ENCODE results near the gene EHHADH. TPM values are rescaled to one million over a fixed set of nuclear protein-coding genes. Genes with fewer than 3 reads are reported as not detected.

EHHADH gene
- total and polyA plus RNA-seq, 9 of the 15 experiments (the other 6 are each of a cell fraction or from before 2014, with no cell fraction given) = 3.6 to 6.4 (median 5.4) TPM

GRCh38 chr3:185221203-185221602 lies 32.6 kb downstream of the EHHADH start (continued):
- TF ChIP-seq MGA (IDR thresholded peaks at IDR 0.05) = no peak

Measured in K562 (cell line).